Keratinocyte (primary cell): Measurements from ENCODE around the gene AGAP9.
"Not testable (repeated sequence)": the region's sequence is repeated elsewhere in the genome, so short reads cannot be mapped to it uniquely, and the experiment has no call there.

Experiments
- EZH2 ChIP-seq: IDR thresholded peaks from one replicate; pipeline ENCODE4 v1.6.1; 2012; ENCODE audit warnings: inconsistent platforms, mild to moderate bottlenecking, low read length, moderate library complexity
- TF ChIP-seq, protein P1 (sequence below), 3 experiments: IDR thresholded peaks in 1 of 3; conservative IDR thresholded peaks in 1 of 3; optimal IDR thresholded peaks in 1 of 3; 2 replicates in 2 of 3; 3 replicates in 1 of 3; pipeline versions ENCODE3 to v1.5.1; 2011; ENCODE audit warnings: low read length in 3 of 3, mild to moderate bottlenecking in 3 of 3, moderate library complexity in 2 of 3, control low read depth in 1 of 3, inconsistent platforms in 1 of 3; ENCODE audit not compliant: insufficient read depth in 2 of 3; ENCODE audit errors: extremely low read depth in 1 of 3

DNA sequence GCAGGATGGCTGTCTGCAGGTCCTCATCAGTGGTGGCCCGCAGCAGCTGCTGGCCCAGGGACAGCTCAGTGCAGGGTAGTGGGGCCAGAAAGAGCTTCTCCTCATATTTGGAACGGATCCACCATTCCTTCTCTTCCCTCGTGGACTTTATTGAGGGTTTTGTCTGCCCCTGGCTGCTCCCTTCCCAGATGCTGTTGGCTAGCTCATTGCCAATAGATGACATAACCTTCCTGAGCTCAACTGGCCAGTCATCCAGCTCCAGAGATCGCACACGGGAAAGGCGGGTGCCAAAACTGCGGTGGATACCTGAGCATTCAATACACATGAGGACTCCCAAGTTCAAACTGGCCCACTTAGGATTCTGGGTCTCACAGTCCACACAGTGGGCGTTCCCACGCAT lies 21.1 kb downstream of the AGAP9 start:
- TF ChIP-seq, protein P1, sequence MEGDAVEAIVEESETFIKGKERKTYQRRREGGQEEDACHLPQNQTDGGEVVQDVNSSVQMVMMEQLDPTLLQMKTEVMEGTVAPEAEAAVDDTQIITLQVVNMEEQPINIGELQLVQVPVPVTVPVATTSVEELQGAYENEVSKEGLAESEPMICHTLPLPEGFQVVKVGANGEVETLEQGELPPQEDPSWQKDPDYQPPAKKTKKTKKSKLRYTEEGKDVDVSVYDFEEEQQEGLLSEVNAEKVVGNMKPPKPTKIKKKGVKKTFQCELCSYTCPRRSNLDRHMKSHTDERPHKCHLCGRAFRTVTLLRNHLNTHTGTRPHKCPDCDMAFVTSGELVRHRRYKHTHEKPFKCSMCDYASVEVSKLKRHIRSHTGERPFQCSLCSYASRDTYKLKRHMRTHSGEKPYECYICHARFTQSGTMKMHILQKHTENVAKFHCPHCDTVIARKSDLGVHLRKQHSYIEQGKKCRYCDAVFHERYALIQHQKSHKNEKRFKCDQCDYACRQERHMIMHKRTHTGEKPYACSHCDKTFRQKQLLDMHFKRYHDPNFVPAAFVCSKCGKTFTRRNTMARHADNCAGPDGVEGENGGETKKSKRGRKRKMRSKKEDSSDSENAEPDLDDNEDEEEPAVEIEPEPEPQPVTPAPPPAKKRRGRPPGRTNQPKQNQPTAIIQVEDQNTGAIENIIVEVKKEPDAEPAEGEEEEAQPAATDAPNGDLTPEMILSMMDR (optimal IDR thresholded peaks at IDR 0.05 in 1 of 3, IDR thresholded peaks at IDR 0.05 in 1 of 3, conservative IDR thresholded peaks at IDR 0.05 in 1 of 3; ENCODE audit: extremely low read depth in 1 of 3, insufficient read depth in 2 of 3, low read length in 3 of 3), result not testable (repeated sequence)
- TF ChIP-seq EZH2, result not testable (repeated sequence)
